GM12892 (cell line): ENCODE measurements around the gene COA1.

Experiments used
- POLR2A ChIP-seq: IDR thresholded peaks from 2 replicates; pipeline ENCODE4 v1.6.1; 2011; ENCODE audit warnings: low read depth, low read length, control low read depth
- POLR2AphosphoS5 ChIP-seq: IDR thresholded peaks from 2 replicates; pipeline ENCODE4 v1.6.1; 2011; ENCODE audit warnings: low read depth, low read length, control low read depth

DNA sequence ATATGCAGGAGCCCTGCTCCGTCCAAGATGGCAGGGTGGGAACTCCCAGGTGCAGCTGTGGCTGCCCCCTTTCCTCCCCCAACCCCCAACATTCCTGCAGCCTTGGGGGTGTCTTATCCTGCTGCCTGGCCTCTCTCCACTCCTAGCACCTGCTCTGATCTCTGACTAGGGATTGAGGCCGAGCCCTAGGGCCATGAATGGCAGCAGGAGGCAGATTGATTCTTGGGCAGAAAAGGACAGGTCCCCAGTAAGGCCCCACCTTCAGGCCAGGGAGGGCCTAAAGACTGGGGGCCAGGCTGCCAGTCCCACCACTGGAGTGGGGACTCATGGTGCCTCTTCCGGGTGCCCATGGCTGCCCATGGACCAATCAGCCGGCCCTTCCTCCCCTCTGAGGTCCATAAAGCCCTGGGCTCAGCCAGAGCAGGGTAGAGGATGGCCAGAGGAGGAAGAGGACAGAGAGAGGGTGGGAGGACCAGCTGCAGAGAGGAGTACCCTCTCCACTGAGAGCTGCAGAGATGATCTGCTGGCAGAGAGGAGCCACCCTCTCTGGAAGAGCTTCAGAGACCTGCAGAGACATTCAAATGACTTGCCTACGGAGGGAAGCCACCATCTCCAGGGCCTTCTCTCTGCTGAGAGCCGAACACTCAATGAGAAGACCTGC, 8.3 kb upstream of the COA1 start:
- no peak for TF ChIP-seq POLR2A
- TF ChIP-seq POLR2AphosphoS5, result no peak
